Myocyte (in vitro differentiated cells): ENCODE measurements around the gene PTPRD. TPM values are rescaled to one million over a fixed set of nuclear protein-coding genes. Genes with fewer than 3 reads are reported as not detected.

Source experiments
- DNase-seq: peaks from one replicate; pipeline ENCODE4 v3.0.0-alpha.2; 2012; ENCODE audit warnings: low read depth
- total RNA-seq: library from RNA; depleted of rRNA; stranded (reverse); fragments of >200 nt; gene quantifications from 2 replicates; pipeline ENCODE4 v1.2.3, GENCODE V29; 2014

The PTPRD gene
- total RNA-seq, 1 donor from 2014 or later = not detected

- no peak for DNase-seq
Measured at GRCh38 chr9:8666060-8666459, 1946.7 kb downstream of the PTPRD start.

GRCh38 chr9:8660383-8660782 lies 1952.4 kb downstream of the PTPRD start:
- DNase-seq = no peak

DNA sequence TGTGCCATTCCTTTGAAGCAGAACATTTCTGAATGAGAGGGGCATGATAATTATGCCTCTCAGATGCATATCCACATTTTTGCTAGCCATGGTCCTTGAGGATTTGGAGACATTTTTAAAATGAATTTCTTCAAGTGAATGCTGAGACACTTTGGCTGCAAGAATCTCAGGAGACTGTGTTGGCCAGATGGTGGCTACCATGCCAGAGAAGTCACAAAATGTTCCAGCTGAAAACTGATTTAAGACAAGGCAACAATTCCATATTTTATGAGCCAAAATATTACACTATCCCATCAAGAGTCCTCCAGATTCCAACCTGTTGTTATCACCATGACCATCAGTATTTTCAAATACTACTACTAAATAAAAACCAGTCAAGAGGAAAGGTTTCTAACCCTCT lies 1953.7 kb downstream of the PTPRD start:
- DNase-seq = no peak

- no peak for DNase-seq
Measured at GRCh38 chr9:8655071-8655470, 1957.7 kb downstream of the PTPRD start.

DNA sequence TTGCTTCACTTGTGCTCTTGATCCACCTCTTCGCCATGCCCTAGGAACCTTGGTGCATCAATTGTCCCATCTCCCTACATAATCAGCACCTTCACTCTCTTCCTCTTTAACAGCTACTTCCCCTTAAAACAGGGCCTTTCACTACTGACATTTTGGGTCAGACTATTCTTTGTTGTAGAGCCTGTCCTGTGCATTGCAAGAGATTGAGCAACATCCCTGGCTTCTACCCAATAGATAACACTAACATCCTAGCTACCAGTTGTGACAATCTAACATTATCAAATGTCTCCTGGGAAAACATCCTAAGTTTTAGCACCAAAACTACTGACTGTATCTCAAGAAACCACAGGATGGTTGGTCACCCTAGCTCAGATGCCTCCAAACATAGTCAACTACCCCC lies 1958.9 kb downstream of the PTPRD start:
- no peak for DNase-seq

DNA sequence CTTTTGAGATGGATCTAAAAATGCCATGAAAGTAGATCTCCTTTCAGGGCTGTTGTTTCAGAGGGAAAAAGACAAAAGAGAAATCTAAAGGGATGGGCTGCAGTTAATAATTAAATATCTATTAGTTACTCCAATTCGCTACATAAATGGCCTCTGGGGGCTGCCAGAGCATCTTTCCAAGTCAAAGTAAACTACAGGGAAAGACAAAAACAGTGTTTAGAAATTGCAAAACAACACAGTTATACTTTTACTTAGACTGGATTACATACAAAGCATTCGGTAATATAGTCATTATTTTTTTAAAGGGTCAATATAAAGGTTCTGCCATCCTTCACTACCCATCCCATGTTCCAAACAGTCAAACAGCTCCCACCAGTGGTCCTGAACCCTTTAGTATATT lies 1959.7 kb downstream of the PTPRD start:
- no peak for DNase-seq

DNA sequence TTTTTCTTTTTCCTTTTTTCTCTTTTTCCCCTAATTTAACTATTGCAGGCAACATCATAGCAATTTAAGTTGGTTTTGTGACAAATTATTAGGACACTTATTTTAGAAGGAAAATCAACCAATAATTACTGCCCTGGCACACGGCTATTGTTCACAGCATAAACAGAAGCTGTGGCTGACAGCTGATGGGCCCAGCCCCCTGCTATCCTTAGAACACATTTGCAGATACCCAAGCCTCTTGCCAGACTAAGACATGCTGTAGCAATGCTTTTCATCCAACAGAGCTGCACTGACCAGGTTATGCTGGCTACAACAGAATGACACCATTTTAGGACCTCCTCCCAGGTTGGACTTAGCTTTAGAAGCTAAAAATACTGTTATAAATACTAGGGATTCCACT lies 1960.5 kb downstream of the PTPRD start:
- no peak for DNase-seq

DNA sequence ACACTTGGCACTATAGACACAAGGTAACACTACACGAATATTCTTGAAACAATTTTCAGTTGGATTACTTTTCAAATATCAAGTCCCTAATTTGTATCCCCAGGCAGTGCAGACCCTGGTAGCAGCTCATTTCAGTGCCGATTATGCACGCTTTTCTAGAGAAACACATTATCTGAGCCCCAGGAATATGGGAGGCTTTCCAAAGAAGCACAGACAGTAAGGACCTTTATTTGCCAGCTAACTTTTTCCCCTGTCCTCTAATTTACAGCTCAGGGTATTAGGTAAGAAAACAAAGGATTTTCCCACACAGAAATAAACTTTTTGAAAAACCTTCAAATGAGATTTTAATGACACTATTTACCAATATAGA lies 1961.0 kb downstream of the PTPRD start:
- DNase-seq = no peak

DNA sequence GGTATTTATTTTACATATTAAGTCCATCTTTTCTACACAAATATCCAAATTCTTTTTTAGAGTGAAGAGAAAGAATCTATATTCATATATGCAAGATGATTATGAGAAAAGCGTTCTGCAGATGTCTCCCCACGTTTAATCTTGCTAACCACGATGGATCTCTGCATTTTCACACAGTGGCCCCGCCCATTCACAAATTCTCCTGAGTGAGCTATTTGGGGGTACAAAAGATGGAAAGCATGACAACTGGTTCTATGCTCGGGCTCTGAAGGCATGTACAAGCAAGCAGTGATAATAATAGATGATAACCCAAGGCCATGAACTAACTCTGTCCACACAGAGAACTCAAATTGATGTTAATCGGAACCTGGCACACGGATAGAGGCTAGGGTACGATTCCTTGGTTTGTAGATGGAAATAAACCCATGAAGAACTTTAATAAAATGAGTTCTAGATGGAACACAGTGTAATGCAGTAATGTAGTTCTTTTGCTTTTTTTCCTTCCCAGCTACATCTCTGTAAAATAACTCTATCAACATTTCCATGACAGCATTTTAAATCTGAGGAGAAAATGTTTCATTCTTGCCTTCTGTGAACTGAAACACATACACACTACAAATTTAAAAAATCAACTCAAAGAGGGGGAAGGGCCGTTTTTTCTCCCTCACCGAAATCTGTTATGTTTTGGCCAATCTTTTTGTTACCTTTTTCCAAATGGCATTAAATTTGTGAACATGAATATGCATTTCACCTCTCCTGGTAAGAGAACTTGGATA lies 1961.5 kb downstream of the PTPRD start:
- DNase-seq = no peak

GRCh38 chr9:8649807-8650206 lies 1963.0 kb downstream of the PTPRD start:
- no peak for DNase-seq

DNA sequence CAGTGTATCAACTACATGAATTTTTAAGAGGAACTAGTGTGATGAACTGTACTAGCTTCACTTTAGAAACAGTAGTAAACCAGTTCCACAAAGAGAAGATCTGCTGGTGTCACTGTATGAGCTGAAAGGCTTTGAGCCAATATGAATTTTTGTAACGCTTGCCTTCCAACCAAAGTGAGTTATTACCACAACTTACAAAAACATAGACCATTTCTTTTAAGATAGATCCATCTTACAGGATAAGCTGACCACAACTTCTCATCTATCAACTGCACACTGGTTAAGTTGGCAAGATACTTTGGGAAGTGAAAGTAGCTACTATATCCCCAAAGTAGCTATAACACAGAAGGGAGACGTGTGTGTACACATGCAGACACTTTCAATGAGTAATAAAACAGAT lies 1963.6 kb downstream of the PTPRD start:
- DNase-seq = no peak

DNA sequence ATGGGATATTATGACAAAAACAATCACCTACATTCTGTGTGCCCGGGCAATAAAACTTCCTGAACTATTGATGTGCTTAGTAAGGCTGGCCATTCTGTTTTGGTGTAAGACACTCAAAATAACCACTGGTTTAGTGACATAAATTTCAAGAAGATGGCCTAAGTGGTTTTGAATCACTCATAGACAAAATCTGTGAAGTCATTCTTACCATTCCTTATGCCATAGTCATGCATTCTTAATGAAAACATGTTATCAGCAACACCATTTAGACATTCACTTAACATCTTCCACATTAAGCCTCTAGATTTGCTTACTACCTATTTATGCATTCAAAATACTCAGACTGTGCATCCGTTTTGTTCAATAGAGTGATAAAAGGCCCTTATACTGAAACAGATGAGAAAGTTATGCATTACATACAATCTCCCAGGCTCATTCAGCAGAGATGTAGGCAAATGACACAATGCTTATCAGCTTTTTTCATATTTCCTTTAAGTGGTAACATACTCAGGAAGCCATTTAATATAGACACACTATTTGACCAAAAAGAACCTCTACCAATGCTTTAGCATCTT lies 1964.4 kb downstream of the PTPRD start:
- DNase-seq = no peak

DNA sequence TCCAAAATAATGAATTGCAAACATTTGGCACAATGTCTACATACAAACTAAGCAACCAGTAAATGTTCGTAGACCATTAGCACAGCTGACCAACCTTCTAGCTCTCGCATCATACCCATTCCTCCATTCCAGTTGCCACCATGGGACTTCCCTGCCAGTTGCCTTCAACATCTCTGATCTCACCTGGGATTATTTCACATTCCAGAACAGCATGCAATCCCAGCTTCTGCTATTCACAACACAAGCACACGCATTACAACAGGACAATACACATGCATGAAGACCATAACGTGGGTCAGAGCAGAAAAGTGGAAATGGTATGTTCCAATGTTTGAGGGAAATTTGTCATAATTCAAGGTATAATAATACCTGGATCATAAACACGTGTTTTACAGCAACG lies 1965.0 kb downstream of the PTPRD start:
- DNase-seq = no peak

DNA sequence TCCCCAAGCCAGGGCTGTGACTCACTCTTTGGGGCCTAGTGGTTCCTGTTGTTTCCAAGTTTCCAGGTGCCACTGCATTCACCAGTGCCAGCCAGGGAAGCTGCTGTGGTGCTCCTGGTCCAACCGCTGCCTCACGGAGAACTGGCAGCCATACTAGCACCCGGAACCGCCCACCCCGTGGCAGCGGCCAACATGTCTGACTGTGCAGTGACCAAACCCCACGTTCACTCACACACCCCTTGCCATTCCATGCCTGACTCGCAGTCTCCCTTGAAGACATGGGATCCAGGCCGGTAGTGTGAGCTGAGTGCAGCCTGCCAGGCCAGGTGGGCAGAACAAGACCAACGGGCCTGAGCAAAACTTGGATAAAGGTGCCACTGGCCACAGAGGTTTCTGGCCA lies 1968.2 kb downstream of the PTPRD start:
- DNase-seq = no peak

GRCh38 chr9:8643896-8644295 lies 1968.9 kb downstream of the PTPRD start:
- no peak for DNase-seq

DNA sequence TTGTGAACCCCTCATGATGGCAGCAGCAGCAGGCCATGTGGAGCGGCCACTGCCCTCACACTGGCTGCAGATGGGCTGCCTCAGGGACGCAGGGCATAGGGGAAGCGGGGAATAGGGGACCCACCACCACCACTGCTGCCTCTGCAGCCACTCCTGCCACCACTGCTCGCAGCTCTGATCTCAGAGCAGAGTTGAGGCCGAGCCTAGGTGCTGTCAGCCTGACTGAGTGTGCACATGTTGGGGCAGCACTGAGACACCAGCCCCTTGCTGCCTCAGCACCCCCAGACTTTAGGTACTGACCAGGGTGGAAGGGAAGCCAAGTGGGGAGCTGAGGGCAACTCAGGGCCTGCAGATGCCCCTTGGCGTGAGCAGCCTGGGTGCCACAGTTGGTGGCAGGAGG lies 1969.3 kb downstream of the PTPRD start:
- no peak for DNase-seq

DNA sequence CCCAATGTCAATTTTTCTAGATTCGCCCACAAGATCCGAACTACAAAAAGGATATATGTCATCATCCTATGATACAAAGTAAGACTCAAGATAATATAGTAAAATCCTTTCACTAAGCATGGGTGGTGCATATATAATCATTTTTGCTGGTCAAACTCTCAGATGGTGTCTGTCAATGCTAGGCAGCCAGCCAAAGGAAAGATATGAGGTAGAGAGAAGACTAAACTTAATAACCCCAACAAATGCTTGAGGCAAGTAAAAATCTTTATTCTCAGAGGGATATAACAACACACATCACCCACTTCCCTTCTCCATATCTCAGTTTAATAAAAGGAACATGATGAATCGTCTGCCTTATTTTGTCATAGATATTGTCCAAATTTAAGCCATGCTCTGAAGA lies 1972.0 kb downstream of the PTPRD start:
- no peak for DNase-seq

GRCh38 chr9:8637626-8638025 lies 1975.2 kb downstream of the PTPRD start:
- no peak for DNase-seq

- no peak for DNase-seq
Measured at GRCh38 chr9:8633784-8634183, 1979.0 kb downstream of the PTPRD start.

- DNase-seq = no peak
Measured at GRCh38 chr9:8632493-8632892, 1980.3 kb downstream of the PTPRD start.

DNA sequence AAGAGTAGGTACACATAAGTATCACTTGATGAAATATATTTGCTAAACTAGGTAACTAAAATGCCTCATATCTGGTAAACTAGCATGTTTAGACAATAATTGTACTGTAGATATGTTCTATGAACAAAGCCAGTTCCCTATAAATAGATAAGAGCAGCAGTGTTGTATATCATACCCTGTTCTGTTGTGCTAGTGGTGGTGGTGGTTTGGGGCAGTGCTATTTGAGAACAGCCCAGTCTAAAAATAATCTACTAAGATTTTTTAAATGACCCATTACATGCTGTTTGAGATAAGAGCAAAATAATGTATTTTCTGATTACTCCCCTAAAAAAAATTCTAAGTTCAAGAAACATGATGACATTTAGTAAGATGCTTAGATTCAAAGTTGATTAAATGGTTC lies 1984.0 kb downstream of the PTPRD start:
- no peak for DNase-seq

GRCh38 chr9:8627976-8628679 lies 1984.7 kb downstream of the PTPRD start:
- DNase-seq = no peak

- DNase-seq = no peak
Measured at GRCh38 chr9:8622871-8623270, 1989.9 kb downstream of the PTPRD start.
